GM21360 (cell line): ENCODE results near the gene ULBP2.

Source experiments
- ATAC-seq: cut with Tn5 transposase; IDR thresholded peaks from one replicate; pipeline ENCODE4 v1.9.1; 2021; ENCODE audit warnings: mild to moderate bottlenecking, moderate library complexity; ENCODE audit not compliant: unreplicated experiment

Gene ULBP2, protein sequence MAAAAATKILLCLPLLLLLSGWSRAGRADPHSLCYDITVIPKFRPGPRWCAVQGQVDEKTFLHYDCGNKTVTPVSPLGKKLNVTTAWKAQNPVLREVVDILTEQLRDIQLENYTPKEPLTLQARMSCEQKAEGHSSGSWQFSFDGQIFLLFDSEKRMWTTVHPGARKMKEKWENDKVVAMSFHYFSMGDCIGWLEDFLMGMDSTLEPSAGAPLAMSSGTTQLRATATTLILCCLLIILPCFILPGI

DNA sequence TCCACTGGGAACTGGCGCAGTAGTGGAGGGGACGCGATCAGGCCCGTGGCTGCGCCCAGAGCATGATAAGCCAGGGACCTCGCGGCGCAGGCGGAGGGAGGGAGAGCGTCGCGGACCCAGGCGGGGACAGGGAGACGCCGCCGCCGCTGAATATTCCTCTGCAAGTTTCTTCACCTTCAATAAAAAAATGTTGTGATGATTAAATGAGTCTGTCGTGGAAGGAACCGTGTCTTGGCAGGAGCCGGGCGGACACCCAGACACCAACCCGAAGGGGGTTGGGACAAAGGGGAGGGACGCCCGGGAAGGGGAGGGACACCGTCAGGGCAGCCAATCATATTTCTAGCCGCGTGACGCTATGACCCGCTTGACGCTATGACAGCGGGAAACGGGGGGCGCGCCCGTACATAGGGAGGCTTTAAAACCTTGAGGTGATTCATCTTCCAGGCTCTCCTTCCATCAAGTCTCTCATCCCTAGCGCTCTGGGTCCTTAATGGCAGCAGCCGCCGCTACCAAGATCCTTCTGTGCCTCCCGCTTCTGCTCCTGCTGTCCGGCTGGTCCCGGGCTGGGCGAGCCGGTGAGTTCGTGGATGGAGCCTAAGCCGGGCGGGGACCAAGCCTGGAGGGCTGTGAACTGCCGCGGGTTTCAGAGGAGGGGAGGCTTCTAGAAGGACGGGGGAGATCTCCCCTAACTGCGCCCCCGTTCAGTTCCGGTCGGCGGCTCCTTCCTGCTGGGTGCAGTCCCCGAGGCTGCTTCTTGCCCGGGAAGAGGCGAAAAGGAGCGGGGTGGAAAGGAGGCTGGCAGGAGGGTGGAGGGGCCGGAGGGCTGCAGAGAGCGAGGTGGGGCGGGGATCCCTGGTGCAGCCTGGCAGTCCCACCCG lies at the start of gene ULBP2:
Gene ULBP2 (plus strand): TSS at position 432 of the 878 bp plus-strand sequence. CDS start 59 bp downstream, at position 491.
- peak; percentile 51 for ATAC-seq

DNA sequence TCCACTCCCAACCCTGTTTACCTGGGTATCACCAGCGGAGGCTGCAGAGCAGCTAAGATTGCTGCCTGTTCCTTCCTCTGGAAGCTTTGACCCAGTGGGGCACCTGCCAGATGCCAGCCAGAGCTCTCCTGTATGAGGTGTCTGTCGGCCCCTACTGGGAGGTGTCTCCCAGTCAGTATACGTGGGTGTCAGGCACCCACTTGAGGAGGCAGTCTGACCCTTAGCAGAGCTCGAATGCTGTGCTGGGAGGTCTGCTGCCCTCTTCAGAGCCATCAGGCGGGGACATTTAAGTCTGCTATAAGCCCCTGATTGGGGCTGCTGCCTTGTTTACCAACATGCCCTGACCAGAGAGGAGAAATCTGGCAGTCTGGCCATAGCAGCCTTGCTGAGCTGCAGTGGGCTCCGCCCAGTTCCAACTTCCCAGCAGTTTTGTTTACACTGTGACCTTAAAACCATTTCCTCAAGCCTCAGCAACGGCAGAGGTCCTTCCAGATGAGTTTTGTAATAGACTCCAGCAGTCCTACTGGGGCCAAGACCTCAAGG lies 46.7 kb upstream of the ULBP2 start:
- no peak for ATAC-seq

- no peak for ATAC-seq
Measured at GRCh38 chr6:149895833-149896271, 46.0 kb upstream of the ULBP2 start.

- ATAC-seq = no peak
Measured at GRCh38 chr6:149896491-149896890, 45.3 kb upstream of the ULBP2 start.

GRCh38 chr6:149897015-149897697 lies 44.7 kb upstream of the ULBP2 start:
- no peak for ATAC-seq

GRCh38 chr6:149897855-149898744 lies 43.7 kb upstream of the ULBP2 start, which contains the start of gene RAET1E:
Gene RAET1E, minus strand, starts transcription at chr6:149898113. Its CDS starts 7,212 bp downstream, at chr6:149890901.
- no peak for ATAC-seq

DNA sequence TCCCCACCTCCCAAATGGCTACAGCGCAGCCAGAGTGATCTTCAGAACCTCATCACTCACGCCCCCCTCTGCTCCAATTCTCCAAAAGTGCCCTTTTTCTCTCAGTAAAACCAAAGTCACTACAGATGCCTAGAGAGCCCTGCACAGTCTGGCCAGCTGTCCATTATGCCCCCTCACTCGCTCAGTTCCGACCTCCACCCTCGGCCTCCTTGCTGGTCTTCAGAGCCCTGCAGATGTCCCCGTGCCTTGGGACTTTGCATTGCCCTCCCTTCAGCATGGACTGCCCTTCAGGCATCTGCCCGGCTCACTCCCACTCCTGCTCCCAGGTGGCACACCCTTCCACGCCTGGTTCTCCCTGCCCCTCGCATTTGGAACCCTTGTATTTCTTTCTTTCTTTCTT lies 42.8 kb upstream of the ULBP2 start:
- no peak for ATAC-seq

- ATAC-seq = no peak
Measured at GRCh38 chr6:149899486-149899885, 42.3 kb upstream of the ULBP2 start.

DNA sequence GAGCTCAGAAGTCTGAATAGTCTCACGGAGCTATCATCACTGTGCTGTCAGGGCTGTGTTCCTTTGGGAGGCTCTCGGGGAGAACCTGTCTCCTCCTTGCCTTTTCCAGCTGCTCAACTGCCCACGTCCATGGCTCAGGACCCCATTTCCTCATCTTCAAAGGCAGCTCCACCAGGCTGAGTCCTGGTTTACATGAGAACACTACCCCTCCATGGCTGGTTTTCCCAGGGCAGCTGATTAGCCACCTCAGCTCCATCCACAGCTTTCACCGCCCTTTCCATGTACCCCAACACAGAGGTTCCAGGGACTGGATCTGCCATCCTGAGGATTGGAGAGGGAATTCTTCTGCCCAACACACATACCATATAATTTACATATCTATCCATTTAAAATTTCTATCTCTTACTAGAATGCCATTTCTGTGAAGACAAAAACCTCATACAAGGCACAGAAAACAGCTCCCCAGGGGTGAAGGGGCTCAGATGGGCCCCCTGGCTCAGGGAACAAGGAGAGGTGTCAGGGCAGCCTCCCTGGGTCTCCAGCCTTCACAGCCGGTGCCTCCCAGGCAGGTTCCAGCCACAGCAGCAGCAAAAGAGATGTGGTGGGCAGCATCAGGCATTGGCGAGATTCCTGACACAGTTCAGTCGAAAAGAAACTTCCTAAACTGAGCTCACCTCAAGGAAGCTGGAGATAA lies 41.7 kb upstream of the ULBP2 start:
- no peak for ATAC-seq

- no peak for ATAC-seq
Measured at GRCh38 chr6:149900620-149901443, 41.0 kb upstream of the ULBP2 start.

DNA sequence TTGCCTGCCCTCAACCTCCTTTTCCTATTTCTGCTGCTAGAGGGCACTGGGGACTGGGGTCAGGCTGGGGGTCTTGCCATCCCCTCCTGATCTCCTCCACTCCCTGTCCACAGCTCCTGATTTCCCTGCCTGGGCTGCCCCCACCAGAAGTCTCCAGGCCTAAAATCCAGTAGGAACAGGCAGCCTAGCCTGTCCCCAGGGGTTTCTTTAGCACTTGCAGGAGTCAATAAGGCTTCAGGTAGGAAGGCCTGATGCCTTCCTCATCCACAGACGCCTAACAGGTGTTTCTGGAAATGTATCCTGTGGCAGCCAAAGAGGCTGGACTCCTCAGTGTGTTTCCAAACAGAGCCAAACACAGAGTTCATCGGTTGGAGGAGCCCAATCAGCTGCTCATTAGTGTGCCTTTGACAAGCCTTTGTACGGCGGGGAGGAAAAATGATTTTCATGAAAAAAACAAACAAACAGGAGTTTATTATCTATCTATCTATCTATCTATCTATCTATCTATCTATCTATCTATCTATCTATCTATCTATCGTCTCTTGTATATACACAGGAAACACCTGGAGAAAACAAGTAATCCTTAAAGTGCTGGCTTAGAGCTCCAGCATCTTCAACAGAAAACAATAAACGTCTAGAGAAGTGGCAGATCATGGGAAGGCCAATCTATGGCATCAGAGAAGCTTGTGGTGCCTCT lies 40.2 kb upstream of the ULBP2 start:
- no peak for ATAC-seq

DNA sequence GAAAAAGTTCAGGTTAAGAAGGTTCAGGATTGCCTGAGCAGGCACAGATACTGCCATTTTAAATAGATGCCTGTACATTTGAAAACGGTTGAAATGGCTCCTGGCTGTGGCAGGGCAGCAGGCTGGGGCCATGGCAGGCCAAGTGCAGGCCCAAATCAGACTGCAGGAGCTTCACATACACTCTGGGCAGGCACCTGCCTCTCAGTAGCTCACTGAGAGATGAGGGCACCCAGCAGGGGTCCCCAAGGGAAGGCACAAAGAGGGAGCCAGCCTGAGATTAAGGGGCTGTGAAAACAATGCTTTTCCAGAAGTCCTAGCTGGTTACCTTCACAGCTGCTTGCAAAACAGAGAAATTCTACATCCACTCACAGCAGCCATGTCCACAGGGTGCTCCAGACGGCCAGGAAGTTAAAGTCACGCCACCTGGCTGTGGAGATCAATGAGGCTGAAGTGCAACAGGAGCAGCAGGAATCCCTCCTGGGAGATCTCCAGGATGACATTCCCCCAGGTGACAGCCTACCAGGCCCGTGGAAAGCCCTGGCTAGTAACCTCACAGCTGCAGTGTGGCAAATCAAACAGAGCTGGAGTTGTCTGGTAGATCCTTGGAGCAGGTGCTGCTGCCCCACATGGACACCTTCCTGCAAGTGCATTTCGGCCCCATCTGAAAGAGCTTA lies 37.7 kb upstream of the ULBP2 start:
- no peak for ATAC-seq

DNA sequence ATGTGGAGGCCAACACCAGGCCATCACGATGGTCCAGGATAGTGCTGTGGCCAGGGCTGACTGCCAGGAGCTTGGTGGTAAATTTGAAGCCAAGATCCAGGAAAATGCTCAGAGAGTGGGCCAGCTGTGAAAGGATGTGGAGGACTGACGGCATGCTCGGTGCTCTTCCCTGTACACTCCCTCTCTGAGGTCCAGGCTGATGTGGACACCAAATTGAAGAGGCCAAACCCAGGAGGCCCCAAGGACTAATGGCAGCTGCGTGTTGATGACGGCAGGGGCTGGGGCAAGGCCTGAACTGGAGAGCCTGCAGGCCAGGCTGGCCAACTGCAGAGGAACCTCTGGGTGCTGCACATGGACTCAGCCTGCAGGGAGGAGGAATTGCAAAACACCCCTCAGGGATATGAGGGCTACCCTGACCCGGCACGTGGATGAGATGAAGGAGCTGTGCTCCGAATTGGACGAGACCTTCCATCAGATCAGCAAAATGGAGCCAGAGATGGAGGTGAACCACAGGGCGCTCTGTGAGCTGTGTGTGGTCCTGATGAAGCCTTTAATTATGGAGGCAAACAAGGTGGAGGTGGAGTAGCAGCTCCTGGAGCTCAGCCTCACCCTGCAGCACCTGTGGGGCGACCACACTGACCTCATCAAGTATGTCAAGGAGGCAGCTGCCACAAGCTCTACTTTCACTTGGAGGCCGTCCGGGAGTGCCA lies 37.0 kb upstream of the ULBP2 start:
- ATAC-seq = no peak

DNA sequence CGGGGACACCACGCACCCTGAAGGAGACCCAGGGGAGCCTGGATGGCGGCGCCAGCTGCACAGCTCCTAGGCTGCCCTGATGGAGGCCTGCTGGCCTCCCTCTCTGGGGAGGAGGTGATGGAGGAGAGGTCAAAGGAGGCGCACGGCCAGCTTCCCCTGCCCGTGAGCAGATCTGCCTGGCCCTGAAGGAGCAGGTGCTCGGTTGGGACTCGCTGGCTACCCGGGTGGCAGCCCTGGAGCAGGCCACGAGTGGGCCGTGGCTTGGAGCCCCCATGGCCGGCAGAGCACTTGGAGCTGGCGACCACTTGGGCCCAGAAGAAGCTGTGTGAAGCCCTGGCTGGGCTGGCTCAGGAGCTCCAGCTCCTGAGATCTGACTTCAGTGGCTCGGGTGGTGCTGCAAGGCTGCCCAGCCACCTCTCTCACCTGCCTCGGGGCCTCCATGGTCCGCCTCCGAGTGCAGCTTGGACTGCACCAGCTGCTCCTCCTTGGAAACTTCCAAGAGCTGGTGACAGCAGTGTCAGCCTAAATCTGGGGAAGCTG lies 36.4 kb upstream of the ULBP2 start:
- no peak for ATAC-seq

- no peak for ATAC-seq
Measured at GRCh38 chr6:149905911-149906371, 35.9 kb upstream of the ULBP2 start.

GRCh38 chr6:149906405-149906804 lies 35.4 kb upstream of the ULBP2 start:
- no peak for ATAC-seq

- ATAC-seq = no peak
Measured at GRCh38 chr6:149907317-149907716, 34.5 kb upstream of the ULBP2 start.
